Measurements from ENCODE around the gene CRBN.

- TF ChIP-seq, protein P1, sequence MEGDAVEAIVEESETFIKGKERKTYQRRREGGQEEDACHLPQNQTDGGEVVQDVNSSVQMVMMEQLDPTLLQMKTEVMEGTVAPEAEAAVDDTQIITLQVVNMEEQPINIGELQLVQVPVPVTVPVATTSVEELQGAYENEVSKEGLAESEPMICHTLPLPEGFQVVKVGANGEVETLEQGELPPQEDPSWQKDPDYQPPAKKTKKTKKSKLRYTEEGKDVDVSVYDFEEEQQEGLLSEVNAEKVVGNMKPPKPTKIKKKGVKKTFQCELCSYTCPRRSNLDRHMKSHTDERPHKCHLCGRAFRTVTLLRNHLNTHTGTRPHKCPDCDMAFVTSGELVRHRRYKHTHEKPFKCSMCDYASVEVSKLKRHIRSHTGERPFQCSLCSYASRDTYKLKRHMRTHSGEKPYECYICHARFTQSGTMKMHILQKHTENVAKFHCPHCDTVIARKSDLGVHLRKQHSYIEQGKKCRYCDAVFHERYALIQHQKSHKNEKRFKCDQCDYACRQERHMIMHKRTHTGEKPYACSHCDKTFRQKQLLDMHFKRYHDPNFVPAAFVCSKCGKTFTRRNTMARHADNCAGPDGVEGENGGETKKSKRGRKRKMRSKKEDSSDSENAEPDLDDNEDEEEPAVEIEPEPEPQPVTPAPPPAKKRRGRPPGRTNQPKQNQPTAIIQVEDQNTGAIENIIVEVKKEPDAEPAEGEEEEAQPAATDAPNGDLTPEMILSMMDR (IDR thresholded peaks at IDR 0.05): no peak
- TF ChIP-seq TCF7L2 (IDR thresholded peaks at IDR 0.05; ENCODE audit: low read depth, low read length) (no peak), POLR2AphosphoS5 (IDR thresholded peaks at IDR 0.05; ENCODE audit: low read depth, low read length) (no peak), SIN3A (IDR thresholded peaks at IDR 0.05; ENCODE audit: borderline replicate concordance, insufficient read depth, low read depth, low read length) (no peak)
Measured at GRCh38 chr3:3194861-3195260, 15.4 kb upstream of the CRBN start.
